ENCODE measurements around the gene TMEM225B.

- TF ChIP-seq POLR2A (IDR thresholded peaks at IDR 0.05) = no peak
- TF ChIP-seq CTCF (IDR thresholded peaks at IDR 0.05) = no peak
Observed at GRCh38 chr7:99599836-99600235, 1.8 kb downstream of the TMEM225B start.

Measured in uterus (tissue), 2 donors.